ENCODE data around the gene ZNF511.
"Not testable (repeated sequence)": the region's sequence is repeated elsewhere in the genome, so short reads cannot be mapped to it uniquely, and the experiment has no call there.

Gene ZNF511

DNA sequence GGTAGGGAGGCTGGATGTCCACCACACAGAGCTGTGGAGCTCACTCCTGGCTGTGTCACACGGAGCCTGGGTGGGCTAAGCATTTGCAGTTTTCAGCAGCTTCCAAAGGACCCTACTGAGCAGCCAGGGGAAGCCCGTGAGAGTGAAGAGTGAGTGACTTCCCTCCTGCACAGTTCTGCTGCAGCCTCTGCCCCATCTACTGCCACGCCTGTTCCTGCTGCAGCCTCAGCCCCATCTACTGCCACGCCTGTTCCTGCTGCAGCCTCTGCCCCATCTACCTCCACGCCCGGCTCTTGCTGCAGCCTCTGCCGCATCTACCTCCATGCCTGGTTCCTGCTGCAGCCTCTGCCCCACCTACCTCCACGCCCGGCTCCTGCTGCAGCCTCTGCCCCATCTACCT, 44.3 kb upstream of the ZNF511 start:
- H3K4me2 ChIP-seq (ENCODE audit: low read length) = no peak overlapping the region
- H3K27ac ChIP-seq (ENCODE audit: low read depth, low read length, poor library complexity, severe bottlenecking) = no peak overlapping the region
- H3K27me3 ChIP-seq (ENCODE audit: insufficient read depth, low read length) = peaks cover 12% of the 10 kb centered on the region
- H3K36me3 ChIP-seq (ENCODE audit: insufficient read depth, low read length) = no peaks in the 10 kb centered on the region
- no peaks in the 10 kb centered on the region for H4K20me1 ChIP-seq (ENCODE audit: insufficient read depth, low read length)
- H3F3A ChIP-seq (ENCODE audit: insufficient read depth, low read length) = no peaks in the 10 kb centered on the region
- no peak overlapping the region for H3K9ac ChIP-seq (ENCODE audit: low read length)
- H3K4me1 ChIP-seq (ENCODE audit: insufficient read depth, low read length, severe bottlenecking) = peaks cover 9% of the 10 kb centered on the region
- no peaks in the 10 kb centered on the region for H3K9me2 ChIP-seq (ENCODE audit: low read depth, low read length)
- H2AFZ ChIP-seq (ENCODE audit: low read length) = no peak overlapping the region
- H3K79me2 ChIP-seq (ENCODE audit: insufficient read depth, low read length) = no peaks in the 10 kb centered on the region
- H3K9me3 ChIP-seq (ENCODE audit: low read length) = no peaks in the 10 kb centered on the region
- TF ChIP-seq, protein P1, sequence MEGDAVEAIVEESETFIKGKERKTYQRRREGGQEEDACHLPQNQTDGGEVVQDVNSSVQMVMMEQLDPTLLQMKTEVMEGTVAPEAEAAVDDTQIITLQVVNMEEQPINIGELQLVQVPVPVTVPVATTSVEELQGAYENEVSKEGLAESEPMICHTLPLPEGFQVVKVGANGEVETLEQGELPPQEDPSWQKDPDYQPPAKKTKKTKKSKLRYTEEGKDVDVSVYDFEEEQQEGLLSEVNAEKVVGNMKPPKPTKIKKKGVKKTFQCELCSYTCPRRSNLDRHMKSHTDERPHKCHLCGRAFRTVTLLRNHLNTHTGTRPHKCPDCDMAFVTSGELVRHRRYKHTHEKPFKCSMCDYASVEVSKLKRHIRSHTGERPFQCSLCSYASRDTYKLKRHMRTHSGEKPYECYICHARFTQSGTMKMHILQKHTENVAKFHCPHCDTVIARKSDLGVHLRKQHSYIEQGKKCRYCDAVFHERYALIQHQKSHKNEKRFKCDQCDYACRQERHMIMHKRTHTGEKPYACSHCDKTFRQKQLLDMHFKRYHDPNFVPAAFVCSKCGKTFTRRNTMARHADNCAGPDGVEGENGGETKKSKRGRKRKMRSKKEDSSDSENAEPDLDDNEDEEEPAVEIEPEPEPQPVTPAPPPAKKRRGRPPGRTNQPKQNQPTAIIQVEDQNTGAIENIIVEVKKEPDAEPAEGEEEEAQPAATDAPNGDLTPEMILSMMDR (IDR thresholded peaks at IDR 0.05; ENCODE audit: low read length) = no peak
- TF ChIP-seq EZH2 (IDR thresholded peaks at IDR 0.05; ENCODE audit: borderline replicate concordance, low read length) = no peak
- no peak overlapping the region for H3K4me3 ChIP-seq (ENCODE audit: low read depth, low read length, poor library complexity, severe bottlenecking)

DNA sequence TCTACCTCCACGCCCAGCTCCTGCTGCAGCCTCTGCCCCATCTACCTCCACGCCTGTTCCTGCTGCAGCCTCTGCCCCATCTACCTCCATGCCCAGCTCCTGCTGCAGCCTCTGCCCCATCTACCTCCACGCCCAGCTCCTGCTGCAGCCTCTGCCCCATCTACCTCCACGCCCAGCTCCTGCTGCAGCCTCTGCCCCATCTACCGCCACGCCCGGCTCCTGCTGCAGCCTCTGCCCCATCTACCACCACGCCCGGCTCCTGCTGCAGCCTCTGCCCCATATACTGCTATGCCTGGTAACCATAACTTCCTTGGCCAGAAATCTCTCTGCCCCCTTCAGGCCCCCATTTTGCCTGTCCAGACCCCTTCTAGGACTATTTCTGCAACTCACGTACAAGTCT, 43.7 kb upstream of the ZNF511 start:
- H3K4me3 ChIP-seq (ENCODE audit: low read depth, low read length, poor library complexity, severe bottlenecking); H4K20me1 ChIP-seq (ENCODE audit: insufficient read depth, low read length); H3K27ac ChIP-seq (ENCODE audit: low read depth, low read length, poor library complexity, severe bottlenecking); H3K36me3 ChIP-seq (ENCODE audit: insufficient read depth, low read length); H3K4me2 ChIP-seq (ENCODE audit: low read length); H3K9me3 ChIP-seq (ENCODE audit: low read length); H2AFZ ChIP-seq (ENCODE audit: low read length); H3K9ac ChIP-seq (ENCODE audit: low read length); H3F3A ChIP-seq (ENCODE audit: insufficient read depth, low read length); H3K9me2 ChIP-seq (ENCODE audit: low read depth, low read length); H3K79me2 ChIP-seq (ENCODE audit: insufficient read depth, low read length); H3K4me1 ChIP-seq (ENCODE audit: insufficient read depth, low read length, severe bottlenecking): not testable (repeated sequence)
- peaks cover 12% of the 10 kb centered on the region for H3K27me3 ChIP-seq (ENCODE audit: insufficient read depth, low read length)

DNA sequence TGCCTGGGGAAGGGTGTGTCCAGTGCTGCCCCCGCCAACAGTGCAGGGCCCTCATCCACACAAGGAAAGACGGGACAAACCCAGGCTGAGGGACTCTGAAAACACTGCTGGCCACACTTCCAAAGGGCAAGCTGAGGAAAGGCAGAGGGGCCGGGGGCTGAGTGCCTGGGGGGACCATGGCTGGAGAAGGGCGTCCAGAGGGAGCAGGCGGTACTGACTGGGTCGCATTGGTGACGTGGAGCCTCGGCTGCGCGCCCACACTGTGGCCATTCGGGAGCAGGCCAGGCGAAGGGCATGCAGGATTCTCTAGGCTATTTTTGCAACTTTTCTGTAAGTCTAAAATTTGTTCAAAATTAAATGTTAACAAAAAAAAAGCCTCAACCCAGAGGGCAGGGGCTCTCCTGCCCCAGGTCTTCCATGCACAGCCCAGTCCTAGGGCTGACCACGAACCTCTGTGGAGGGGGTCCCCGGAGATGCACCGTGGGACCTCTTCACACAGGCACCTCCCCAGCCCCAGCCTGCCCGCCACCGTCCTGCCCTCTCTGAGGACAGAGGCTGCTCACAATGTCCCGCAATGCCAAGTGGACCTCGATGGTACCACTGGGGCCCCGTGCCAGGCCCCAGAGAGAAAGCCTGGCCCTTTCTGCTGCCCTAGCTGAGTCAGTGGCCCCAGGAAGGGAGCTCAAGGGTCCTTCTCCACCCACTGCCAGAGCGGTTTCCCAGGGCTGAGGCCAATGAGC, 42.5 kb upstream of the ZNF511 start:
- no peak overlapping the region for H3K4me2 ChIP-seq (ENCODE audit: low read length)
- no peaks in the 10 kb centered on the region for H3K9me2 ChIP-seq (ENCODE audit: low read depth, low read length)
- H3K9ac ChIP-seq (ENCODE audit: low read length) = no peak overlapping the region
- no peaks in the 10 kb centered on the region for H4K20me1 ChIP-seq (ENCODE audit: insufficient read depth, low read length)
- no peaks in the 10 kb centered on the region for H3F3A ChIP-seq (ENCODE audit: insufficient read depth, low read length)
- peaks cover 5% of the 10 kb centered on the region for H3K4me1 ChIP-seq (ENCODE audit: insufficient read depth, low read length, severe bottlenecking)
- no peaks in the 10 kb centered on the region for H3K9me3 ChIP-seq (ENCODE audit: low read length)
- no peaks in the 10 kb centered on the region for H3K36me3 ChIP-seq (ENCODE audit: insufficient read depth, low read length)
- no peak overlapping the region for H2AFZ ChIP-seq (ENCODE audit: low read length)
- peaks cover 12% of the 10 kb centered on the region for H3K27me3 ChIP-seq (ENCODE audit: insufficient read depth, low read length)
- H3K27ac ChIP-seq (ENCODE audit: low read depth, low read length, poor library complexity, severe bottlenecking) = no peak overlapping the region
- TF ChIP-seq, protein P1 (IDR thresholded peaks at IDR 0.05; ENCODE audit: low read length) = no peak
- TF ChIP-seq EZH2 (IDR thresholded peaks at IDR 0.05; ENCODE audit: borderline replicate concordance, low read length) = no peak
- no peak overlapping the region for H3K4me3 ChIP-seq (ENCODE audit: low read depth, low read length, poor library complexity, severe bottlenecking)
- no peaks in the 10 kb centered on the region for H3K79me2 ChIP-seq (ENCODE audit: insufficient read depth, low read length)

DNA sequence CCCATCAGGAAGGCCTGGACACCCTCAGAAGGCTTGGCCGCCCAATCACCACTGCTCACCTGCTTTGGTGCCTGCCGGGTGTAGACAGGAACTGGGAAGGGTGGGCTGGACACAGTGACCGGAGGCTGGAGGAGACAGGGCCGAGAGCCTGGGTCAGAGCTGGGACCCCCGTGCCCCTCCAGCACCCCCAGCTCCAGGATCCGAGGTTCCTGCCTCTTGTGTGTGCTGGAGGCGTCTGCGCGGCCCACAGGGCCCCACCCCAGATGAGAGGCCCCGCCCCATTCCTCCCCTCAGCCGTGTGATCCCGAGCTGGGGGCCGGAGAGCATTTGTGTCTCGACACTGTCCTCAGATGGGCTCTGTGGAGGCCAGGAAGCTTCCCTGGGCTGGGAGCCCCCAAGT, 41.4 kb upstream of the ZNF511 start:
- Histone ChIP-seq H3K36me3 (ENCODE audit: insufficient read depth, low read length) (no peaks in the 10 kb centered on the region), H3K79me2 (ENCODE audit: insufficient read depth, low read length) (no peaks in the 10 kb centered on the region), H2AFZ (ENCODE audit: low read length) (no peak overlapping the region), H3F3A (ENCODE audit: insufficient read depth, low read length) (no peaks in the 10 kb centered on the region), H3K4me1 (ENCODE audit: insufficient read depth, low read length, severe bottlenecking) (peaks cover under 1% of the 10 kb centered on the region), H3K4me2 (ENCODE audit: low read length) (no peak overlapping the region), H3K9me3 (ENCODE audit: low read length) (no peaks in the 10 kb centered on the region), H4K20me1 (ENCODE audit: insufficient read depth, low read length) (no peaks in the 10 kb centered on the region), H3K4me3 (ENCODE audit: low read depth, low read length, poor library complexity, severe bottlenecking) (no peak overlapping the region), H3K27ac (ENCODE audit: low read depth, low read length, poor library complexity, severe bottlenecking) (no peak overlapping the region), H3K9ac (ENCODE audit: low read length) (no peak overlapping the region), H3K27me3 (ENCODE audit: insufficient read depth, low read length) (peaks cover 12% of the 10 kb centered on the region), H3K9me2 (ENCODE audit: low read depth, low read length) (no peaks in the 10 kb centered on the region)
- no peak for TF ChIP-seq EZH2 (IDR thresholded peaks at IDR 0.05; ENCODE audit: borderline replicate concordance, low read length)
- TF ChIP-seq, protein P1 (IDR thresholded peaks at IDR 0.05; ENCODE audit: low read length) = no peak

Measured in OCI-LY1 (cell line).